ENCODE measurements around the gene ZC2HC1B.

Gene ZC2HC1B

GRCh38 chr6:143963158-143963919, 99.1 kb downstream of the ZC2HC1B start:
- DNase-seq (ENCODE audit: low spot score): no peak
- Histone ChIP-seq H3K27ac (no peak overlapping the region), H3K4me3 (no peak overlapping the region)
- TF ChIP-seq CTCF (IDR thresholded peaks at IDR 0.05): no peak

DNA sequence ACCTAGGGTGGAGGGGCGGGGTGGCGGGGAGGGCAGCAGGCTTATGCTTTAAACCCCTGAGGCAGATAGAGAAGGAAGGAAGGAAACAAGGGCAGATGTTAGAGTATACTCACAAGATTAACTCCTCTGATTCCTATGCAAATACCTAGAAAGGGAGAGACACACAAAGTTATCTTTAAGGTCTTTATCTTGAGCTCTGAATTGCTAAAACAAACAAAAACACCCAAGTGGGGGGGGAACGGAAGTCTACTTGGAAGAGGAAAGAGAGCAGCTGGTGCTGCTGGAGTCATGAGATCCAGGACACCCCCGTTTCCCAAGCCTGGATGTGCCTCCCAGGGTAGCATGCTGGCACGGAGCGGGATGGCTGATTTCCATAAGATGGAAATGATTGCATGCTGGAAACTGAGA, 100.4 kb downstream of the ZC2HC1B start:
- TF ChIP-seq CTCF (IDR thresholded peaks at IDR 0.05): no peak
- no peak for DNase-seq (ENCODE audit: low spot score)
- Histone ChIP-seq H3K4me3 (no peak overlapping the region), H3K27ac (no peak overlapping the region)

- H3K4me3 ChIP-seq: no peak overlapping the region
- no peak overlapping the region for H3K27ac ChIP-seq
- DNase-seq (ENCODE audit: low spot score): no peak
- no peak for TF ChIP-seq CTCF (IDR thresholded peaks at IDR 0.05)
Observed at GRCh38 chr6:143965503-143966171, 101.4 kb downstream of the ZC2HC1B start.

GRCh38 chr6:143966312-143966711, 102.0 kb downstream of the ZC2HC1B start:
- no peak for DNase-seq (ENCODE audit: low spot score)
- TF ChIP-seq CTCF (IDR thresholded peaks at IDR 0.05): no peak
- Histone ChIP-seq H3K4me3 (no peak overlapping the region), H3K27ac (no peak overlapping the region)

GRCh38 chr6:143967706-143968376, 103.6 kb downstream of the ZC2HC1B start:
- no peak for DNase-seq (ENCODE audit: low spot score)
- no peak for TF ChIP-seq CTCF (IDR thresholded peaks at IDR 0.05)
- H3K4me3 ChIP-seq: no peak overlapping the region
- H3K27ac ChIP-seq: no peak overlapping the region

GRCh38 chr6:143969077-143969476, 104.8 kb downstream of the ZC2HC1B start:
- H3K27ac ChIP-seq: no peak overlapping the region
- no peak for TF ChIP-seq CTCF (IDR thresholded peaks at IDR 0.05)

More at GRCh38 chr6:143969077-143969476, 104.8 kb downstream of the ZC2HC1B start:
- no peak overlapping the region for H3K4me3 ChIP-seq
- DNase-seq (ENCODE audit: low spot score): no peak
